ENCODE measurements around the gene TJP1.
"Not testable (repeated sequence)": the region's sequence is repeated elsewhere in the genome, so short reads cannot be mapped to it uniquely, and the experiment has no call there.

The TJP1 gene

DNA sequence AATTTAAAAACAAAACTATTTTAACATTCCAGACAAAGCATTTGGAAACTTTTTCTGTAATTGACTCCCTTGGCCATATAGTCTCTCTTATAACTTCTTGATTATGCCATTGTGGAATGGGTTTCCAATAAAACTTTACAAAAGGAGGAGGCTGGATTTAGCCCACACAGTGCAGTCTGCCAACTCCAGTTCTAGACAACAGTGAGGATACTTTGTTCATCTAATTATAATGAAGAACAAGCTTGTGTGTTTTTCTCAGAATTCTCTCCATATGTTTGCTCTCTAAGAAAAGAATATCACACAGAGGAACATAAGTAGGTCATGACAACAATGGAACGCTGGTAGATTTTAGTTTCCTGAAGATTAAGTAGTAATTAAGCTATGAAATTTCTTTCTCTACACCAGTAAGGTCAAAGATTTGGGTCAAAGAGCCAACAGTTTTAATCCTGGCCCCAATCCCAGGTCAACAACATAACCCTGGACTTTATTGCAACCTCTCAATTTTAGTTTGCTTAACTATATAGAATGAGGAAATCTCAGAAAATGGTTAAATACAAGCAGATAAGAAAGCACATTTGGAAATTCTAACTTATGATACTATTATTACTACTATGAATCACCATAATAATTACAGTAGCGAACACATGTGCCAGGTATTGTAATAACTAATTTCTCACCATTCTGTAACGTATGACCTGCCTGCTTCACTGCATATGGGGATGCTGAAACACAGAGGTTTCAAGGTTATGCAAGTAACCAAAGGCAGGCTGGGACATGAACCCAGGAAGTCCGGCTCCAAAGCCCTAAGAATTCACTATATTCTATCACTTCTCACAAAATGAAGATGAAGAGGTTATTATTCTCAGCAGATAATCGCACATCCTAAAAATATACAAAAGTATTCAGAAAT is 65.7 kb downstream of the TJP1 start:
- DNase-seq = no peak
- Histone ChIP-seq H3K27me3 (ENCODE audit: insufficient read depth, low read depth, severe bottlenecking) (no peaks in the 10 kb centered on the region), H3K27ac (no peak overlapping the region), H3K9me3 (ENCODE audit: severe bottlenecking) (no peaks in the 10 kb centered on the region), H3K4me3 (ENCODE audit: low read depth, low read length) (no peak overlapping the region), H3K36me3 (peaks cover 34% of the 10 kb centered on the region)
- TF ChIP-seq CTCF (IDR thresholded peaks at IDR 0.05; ENCODE audit: low read depth, low read length) = no peak

- H3K9me3 ChIP-seq (ENCODE audit: severe bottlenecking) = not testable (repeated sequence)
- peaks cover 21% of the 10 kb centered on the region for H3K36me3 ChIP-seq
Observed at GRCh38 chr15:29754009-29754408, 68.3 kb downstream of the TJP1 start.

DNA sequence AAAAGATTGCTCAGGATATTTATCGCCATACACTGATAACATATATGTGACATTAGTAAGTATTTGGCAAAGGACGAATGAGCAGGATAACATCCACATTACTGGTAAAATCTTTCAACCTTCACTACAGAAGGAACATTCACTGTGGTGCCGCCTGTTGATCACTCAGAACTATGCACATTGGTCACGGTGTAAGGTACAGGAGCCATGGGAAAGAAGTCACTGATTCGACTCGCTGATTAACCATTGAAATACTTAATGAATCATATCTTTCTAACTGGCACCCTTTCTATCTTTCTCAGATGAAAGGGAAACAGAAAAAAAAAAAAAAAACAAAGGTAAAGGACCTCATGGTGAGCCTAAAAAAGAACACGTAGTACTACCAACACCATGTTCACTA is 68.8 kb downstream of the TJP1 start:
- H3K36me3 ChIP-seq = peaks cover 18% of the 10 kb centered on the region
- no peak overlapping the region for H3K4me3 ChIP-seq (ENCODE audit: low read depth, low read length)
- DNase-seq = no peak
- no peaks in the 10 kb centered on the region for H3K9me3 ChIP-seq (ENCODE audit: severe bottlenecking)
- no peak for TF ChIP-seq CTCF (IDR thresholded peaks at IDR 0.05; ENCODE audit: low read depth, low read length)
- H3K27me3 ChIP-seq (ENCODE audit: insufficient read depth, low read depth, severe bottlenecking) = no peaks in the 10 kb centered on the region
- H3K27ac ChIP-seq = no peak overlapping the region

More at GRCh38 chr15:29754009-29754408, 68.3 kb downstream of the TJP1 start:
- not testable (repeated sequence) for H3K27ac ChIP-seq; H3K4me3 ChIP-seq (ENCODE audit: low read depth, low read length); H3K27me3 ChIP-seq (ENCODE audit: insufficient read depth, low read depth, severe bottlenecking); DNase-seq

DNA sequence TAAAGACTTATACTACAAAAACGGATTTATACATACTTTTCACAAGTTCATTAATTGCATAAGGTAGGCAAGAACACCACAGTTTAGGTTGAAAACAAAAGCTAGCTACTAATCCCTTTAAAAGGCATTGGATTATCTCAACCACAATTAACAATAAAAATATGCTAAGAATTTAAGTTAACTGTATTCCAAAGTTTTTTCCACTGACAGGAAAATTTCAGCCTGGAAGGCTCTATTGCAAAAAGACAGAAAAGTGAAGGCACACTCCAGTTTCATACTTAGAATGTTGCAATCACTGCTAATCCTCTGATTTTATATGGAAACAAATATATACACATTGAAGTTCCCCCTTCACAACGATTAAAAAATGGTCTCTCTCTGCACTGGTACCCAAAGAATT is 71.5 kb downstream of the TJP1 start:
- Histone ChIP-seq H3K4me3 (ENCODE audit: low read depth, low read length) (no peak overlapping the region), H3K36me3 (peaks cover 16% of the 10 kb centered on the region), H3K9me3 (ENCODE audit: severe bottlenecking) (no peaks in the 10 kb centered on the region), H3K27ac (no peak overlapping the region), H3K27me3 (ENCODE audit: insufficient read depth, low read depth, severe bottlenecking) (no peaks in the 10 kb centered on the region)
- TF ChIP-seq CTCF (IDR thresholded peaks at IDR 0.05; ENCODE audit: low read depth, low read length) = no peak
- no peak for DNase-seq

DNA sequence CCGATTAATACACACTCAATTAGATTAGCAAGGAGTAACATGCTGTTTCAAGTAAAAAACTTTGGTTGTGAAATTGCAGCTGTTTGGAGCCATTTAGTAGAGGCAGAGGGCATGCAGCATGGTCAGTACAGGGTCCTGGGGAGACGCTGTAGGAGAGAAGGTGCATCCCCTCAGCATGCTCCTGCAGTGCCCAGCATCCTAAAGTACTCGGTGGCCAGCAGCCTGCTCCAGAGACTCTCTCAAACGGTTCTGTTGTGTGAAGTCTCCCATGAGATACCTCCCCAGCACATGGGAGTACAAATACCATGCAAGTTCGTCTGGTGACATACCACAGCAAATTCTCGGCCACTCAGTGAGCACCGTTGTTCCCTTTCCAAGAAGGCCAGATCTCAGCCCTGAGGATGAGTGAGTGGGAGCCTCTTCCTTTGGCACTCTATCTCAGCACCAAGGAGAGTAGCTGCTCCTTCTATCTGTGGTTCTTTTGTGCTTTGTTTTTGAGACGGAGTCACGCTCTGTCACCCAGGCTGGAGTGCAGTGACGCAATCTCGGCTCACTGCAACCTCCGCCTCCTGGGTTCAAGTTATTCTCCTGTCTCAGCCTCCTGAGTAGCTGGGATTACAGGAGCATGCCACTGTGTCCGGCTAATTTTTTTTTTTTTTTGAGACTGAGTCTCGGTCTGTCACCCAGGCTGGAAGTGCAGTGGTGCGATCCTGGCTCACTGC is 72.7 kb downstream of the TJP1 start:
- no peak for DNase-seq
- Histone ChIP-seq H3K27ac (no peak overlapping the region), H3K9me3 (ENCODE audit: severe bottlenecking) (no peaks in the 10 kb centered on the region), H3K4me3 (ENCODE audit: low read depth, low read length) (no peak overlapping the region), H3K27me3 (ENCODE audit: insufficient read depth, low read depth, severe bottlenecking) (no peaks in the 10 kb centered on the region), H3K36me3 (peaks cover 11% of the 10 kb centered on the region)
- no peak for TF ChIP-seq CTCF (IDR thresholded peaks at IDR 0.05; ENCODE audit: low read depth, low read length)

DNA sequence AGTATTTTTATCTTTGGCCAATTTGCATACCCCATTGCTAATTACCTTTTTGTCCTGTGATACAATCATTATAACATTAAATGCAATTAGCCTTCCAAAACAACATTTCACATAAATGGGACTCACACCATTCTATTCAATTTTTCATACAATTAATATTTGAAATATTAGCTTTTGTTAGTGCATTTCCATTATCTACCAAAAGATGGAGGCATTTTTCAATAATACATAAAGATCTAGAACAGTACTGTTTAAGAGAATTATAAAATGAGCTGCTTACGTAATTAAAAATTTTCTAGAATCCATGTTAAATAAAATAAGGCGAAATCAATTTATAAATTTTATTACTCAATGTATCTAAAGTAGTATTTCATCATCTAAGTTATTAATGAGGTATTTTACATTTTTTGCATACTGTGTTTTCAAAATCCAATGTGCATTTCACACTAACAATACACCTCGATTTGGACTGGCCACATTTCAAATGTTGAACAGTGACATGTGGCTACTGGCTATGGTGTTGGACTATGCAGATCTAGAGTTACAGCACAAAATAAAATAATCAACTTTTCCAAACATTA is 74.3 kb downstream of the TJP1 start:
- no peak for TF ChIP-seq CTCF (IDR thresholded peaks at IDR 0.05; ENCODE audit: low read depth, low read length)
- H3K36me3 ChIP-seq = peaks cover 18% of the 10 kb centered on the region
- H3K27me3 ChIP-seq (ENCODE audit: insufficient read depth, low read depth, severe bottlenecking) = no peaks in the 10 kb centered on the region
- no peak overlapping the region for H3K27ac ChIP-seq
- no peak for DNase-seq
- H3K4me3 ChIP-seq (ENCODE audit: low read depth, low read length) = no peak overlapping the region
- H3K9me3 ChIP-seq (ENCODE audit: severe bottlenecking) = no peaks in the 10 kb centered on the region
